KMS-11 (cell line): ENCODE results near the gene SMOC2.

Experiments used
- H2AFZ ChIP-seq: fragments of 200-600 bp; sonication (generic); 2 replicates; pipeline ENCODE4 v1.6.1; 2016; ENCODE audit warnings: antibody characterized with exemption, mixed run types, low read depth
- H3K27ac ChIP-seq: fragments of 200-600 bp; sonication (generic); 2 replicates; pipeline ENCODE4 v1.6.1; 2016; ENCODE audit warnings: mild to moderate bottlenecking, mixed run types
- H3K27me3 ChIP-seq: fragments of 200-600 bp; sonication (generic); 2 replicates; pipeline ENCODE4 v1.6.1; 2017; ENCODE audit warnings: mild to moderate bottlenecking, low read depth, mixed run types, moderate library complexity; ENCODE audit not compliant: insufficient read depth
- H3K36me3 ChIP-seq: fragments of 200-600 bp; sonication (generic); 2 replicates; pipeline ENCODE4 v1.6.1; 2017; ENCODE audit warnings: mild to moderate bottlenecking, mixed run types; ENCODE audit not compliant: insufficient read depth
- H3K4me1 ChIP-seq: fragments of 200-600 bp; sonication (generic); 2 replicates; pipeline ENCODE4 v1.6.1; 2016; ENCODE audit warnings: mild to moderate bottlenecking, low read depth, mixed run types; ENCODE audit not compliant: poor library complexity, severe bottlenecking
- H3K4me2 ChIP-seq: fragments of 200-600 bp; sonication (generic); 2 replicates; pipeline ENCODE4 v1.7.0; 2016; ENCODE audit warnings: mild to moderate bottlenecking, mixed run types
- H3K4me3 ChIP-seq: fragments of 200-600 bp; sonication (generic); IDR thresholded peaks from 2 replicates; pipeline ENCODE4 v1.6.1; 2017; ENCODE audit warnings: low read depth, low read length, mixed read lengths; ENCODE audit not compliant: insufficient read depth
- H3K79me2 ChIP-seq: fragments of 200-600 bp; sonication (generic); 2 replicates; pipeline ENCODE4 v1.6.1; 2016; ENCODE audit warnings: low read depth, mixed run types; ENCODE audit not compliant: insufficient read depth
- H3K9ac ChIP-seq: fragments of 200-600 bp; sonication (generic); 2 replicates; pipeline ENCODE4 v1.6.1; 2016; ENCODE audit warnings: mild to moderate bottlenecking, mixed run types
- H4K20me1 ChIP-seq: fragments of 200-600 bp; sonication (generic); 2 replicates; pipeline ENCODE4 v1.6.1; 2016; ENCODE audit warnings: mild to moderate bottlenecking, mixed run types; ENCODE audit not compliant: insufficient read depth
- TF ChIP-seq, protein P1 (sequence below): fragments of 200-600 bp; sonication (generic); conservative IDR thresholded peaks from 2 replicates; pipeline ENCODE4 v1.6.1; 2017; ENCODE audit warnings: low read depth, mild to moderate bottlenecking, antibody characterized with exemption, low read length, moderate library complexity, mixed read lengths

Gene SMOC2

DNA sequence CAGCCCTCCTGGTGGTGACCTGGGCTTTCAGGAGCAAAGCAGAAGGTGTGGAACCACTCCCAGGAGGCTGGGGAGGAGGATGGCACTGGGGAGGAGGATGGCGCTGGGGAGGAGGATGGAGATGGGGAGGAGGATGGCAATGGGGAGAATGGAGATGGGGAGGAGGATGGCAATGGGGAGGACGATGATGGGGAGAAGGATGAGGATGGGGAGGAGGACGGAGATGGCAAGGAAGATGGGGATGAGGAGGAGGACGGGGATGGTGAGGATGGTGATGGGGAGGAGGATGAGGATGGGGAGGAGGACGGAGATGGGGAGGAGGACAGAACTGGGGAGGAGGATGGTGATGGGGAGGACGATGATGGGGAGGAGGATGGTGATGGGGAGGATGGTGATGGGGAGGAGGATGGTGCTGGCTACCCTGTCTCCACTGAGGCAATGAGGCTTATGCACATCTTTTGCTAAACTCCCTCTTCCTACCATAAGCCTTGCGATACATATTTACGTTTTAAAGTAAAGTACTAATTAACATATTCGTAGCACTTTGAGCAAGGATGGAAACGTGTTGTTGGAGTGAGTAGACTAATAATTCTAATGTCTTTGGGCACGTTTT, 7.4 kb downstream of the SMOC2 start:
- Histone ChIP-seq H3K4me2 (no peak overlapping the region), H3K27ac (no peak overlapping the region), H3K4me3 (no peak overlapping the region), H2AFZ (no peak overlapping the region), H3K79me2 (no peaks in the 10 kb centered on the region), H3K9ac (no peak overlapping the region), H3K4me1 (no peaks in the 10 kb centered on the region), H4K20me1 (no peaks in the 10 kb centered on the region), H3K27me3 (no peaks in the 10 kb centered on the region), H3K36me3 (no peaks in the 10 kb centered on the region)
- TF ChIP-seq, protein P1, sequence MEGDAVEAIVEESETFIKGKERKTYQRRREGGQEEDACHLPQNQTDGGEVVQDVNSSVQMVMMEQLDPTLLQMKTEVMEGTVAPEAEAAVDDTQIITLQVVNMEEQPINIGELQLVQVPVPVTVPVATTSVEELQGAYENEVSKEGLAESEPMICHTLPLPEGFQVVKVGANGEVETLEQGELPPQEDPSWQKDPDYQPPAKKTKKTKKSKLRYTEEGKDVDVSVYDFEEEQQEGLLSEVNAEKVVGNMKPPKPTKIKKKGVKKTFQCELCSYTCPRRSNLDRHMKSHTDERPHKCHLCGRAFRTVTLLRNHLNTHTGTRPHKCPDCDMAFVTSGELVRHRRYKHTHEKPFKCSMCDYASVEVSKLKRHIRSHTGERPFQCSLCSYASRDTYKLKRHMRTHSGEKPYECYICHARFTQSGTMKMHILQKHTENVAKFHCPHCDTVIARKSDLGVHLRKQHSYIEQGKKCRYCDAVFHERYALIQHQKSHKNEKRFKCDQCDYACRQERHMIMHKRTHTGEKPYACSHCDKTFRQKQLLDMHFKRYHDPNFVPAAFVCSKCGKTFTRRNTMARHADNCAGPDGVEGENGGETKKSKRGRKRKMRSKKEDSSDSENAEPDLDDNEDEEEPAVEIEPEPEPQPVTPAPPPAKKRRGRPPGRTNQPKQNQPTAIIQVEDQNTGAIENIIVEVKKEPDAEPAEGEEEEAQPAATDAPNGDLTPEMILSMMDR, result no peak

DNA sequence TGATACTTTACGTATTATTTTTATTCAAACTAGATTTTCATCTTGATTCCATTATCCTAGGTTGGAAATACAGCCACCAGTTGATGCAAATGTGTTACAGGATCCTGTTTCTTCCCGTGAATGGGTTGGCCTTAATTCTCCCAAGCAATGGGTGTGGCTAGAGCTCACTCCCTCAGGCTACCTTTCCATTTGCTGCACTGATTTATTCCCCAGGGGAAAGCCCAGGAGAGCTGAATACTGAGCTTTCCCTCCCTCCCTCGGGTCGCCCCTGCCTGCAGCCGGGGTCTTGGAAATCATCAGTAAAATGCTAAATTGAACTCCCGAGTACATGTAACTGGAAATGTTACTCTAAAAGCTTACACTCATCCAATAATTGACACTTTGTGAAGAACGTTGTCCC, 9.9 kb downstream of the SMOC2 start:
- no peak overlapping the region for H3K9ac ChIP-seq
- no peaks in the 10 kb centered on the region for H3K36me3 ChIP-seq
- H3K4me2 ChIP-seq, result no peak overlapping the region
- H3K4me1 ChIP-seq, result no peaks in the 10 kb centered on the region
- H3K4me3 ChIP-seq, result no peak overlapping the region
- H4K20me1 ChIP-seq, result no peaks in the 10 kb centered on the region
- TF ChIP-seq, protein P1, result no peak
- no peaks in the 10 kb centered on the region for H3K27me3 ChIP-seq
- no peaks in the 10 kb centered on the region for H3K79me2 ChIP-seq
- H3K27ac ChIP-seq, result no peak overlapping the region
- H2AFZ ChIP-seq, result no peak overlapping the region

DNA sequence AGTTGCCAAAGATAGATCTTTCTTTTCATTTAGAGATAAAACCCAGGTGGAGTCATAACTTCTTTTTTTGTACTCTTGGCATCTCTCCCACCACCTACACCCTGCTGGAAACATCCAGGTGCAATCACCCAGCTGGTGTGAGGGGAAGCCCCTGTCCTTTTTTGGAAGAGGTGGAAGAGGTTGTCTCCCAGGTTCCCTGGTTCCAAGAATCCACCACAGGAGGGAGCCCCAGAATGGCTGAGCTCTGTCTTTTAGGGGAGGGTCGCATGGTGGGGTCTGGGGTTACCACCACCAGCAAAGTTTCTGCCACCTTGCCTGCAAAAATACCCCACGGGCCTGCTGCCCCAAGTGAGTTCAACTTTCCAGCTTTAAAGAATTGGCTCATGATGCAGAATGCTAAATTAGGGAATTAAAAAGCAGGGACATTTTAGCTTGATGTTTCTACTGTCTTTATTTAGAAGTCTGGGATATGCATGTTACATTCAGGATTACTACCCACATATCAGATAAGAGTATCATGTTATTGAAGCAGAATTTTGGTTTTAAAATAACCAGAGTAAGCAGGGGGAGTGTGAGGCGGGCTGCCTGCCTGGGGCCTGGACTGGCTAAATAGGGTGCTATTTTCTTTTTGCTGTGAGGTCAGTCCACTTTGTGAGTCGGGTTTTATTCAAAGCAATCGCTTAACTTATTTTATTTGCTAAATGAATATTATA, 11.0 kb downstream of the SMOC2 start:
- no peaks in the 10 kb centered on the region for H3K36me3 ChIP-seq
- H2AFZ ChIP-seq, result no peak overlapping the region
- no peaks in the 10 kb centered on the region for H3K79me2 ChIP-seq
- H4K20me1 ChIP-seq, result no peaks in the 10 kb centered on the region
- no peaks in the 10 kb centered on the region for H3K4me1 ChIP-seq
- no peak overlapping the region for H3K4me2 ChIP-seq
- no peak overlapping the region for H3K27ac ChIP-seq
- TF ChIP-seq, protein P1, result no peak
- no peak overlapping the region for H3K9ac ChIP-seq
- no peaks in the 10 kb centered on the region for H3K27me3 ChIP-seq
- H3K4me3 ChIP-seq, result no peak overlapping the region

DNA sequence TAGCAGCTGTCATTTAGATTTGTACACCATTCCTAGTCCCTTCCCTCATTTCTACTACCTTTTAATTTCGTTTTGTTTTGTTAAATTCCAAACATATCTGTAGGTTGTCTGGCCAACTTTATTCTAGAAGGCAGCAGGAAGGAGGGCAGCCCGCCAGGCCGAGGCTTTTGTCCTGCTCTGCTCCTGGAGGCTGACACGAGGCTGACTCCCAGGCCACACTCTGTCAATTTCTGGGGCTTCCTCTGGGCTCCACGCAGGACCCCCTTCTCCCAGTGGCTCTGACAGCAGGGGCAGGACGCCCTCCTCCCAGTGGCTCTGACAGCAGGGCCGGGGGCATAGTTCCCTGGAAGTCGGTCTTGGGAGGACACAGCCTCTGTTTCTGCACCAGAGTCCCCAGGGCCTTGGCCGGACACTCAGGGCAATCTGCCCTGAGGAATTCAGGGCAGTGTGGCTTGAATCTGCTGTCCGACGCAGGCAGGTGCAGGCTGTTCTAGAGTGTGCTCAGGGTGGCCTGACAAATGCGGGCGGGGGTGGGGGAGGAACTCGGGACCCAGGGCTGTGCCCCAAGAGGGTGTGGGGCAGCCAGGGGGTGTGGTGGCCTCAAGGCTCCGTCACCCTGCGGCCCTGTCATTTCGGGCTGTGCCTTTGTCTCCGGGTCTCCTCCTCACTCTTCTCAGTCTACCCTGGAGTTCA, 11.8 kb downstream of the SMOC2 start:
- TF ChIP-seq, protein P1, result no peak
- Histone ChIP-seq H3K4me2 (no peak overlapping the region), H4K20me1 (no peaks in the 10 kb centered on the region), H3K4me3 (no peak overlapping the region), H3K9ac (no peak overlapping the region), H3K36me3 (no peaks in the 10 kb centered on the region), H3K27ac (no peak overlapping the region), H2AFZ (no peak overlapping the region), H3K4me1 (no peaks in the 10 kb centered on the region), H3K79me2 (no peaks in the 10 kb centered on the region), H3K27me3 (no peaks in the 10 kb centered on the region)
